GM12892 (cell line): ENCODE results near the gene SMAD6.
"Not testable (repeated sequence)": the region's sequence is repeated elsewhere in the genome, so short reads cannot be mapped to it uniquely, and the experiment has no call there.

ENCODE experiments used
- DNase-seq: peaks from one replicate; pipeline ENCODE4 v3.0.0; 2011; ENCODE audit not compliant: insufficient read length
- FAIRE-seq: peaks from 2 replicates; lab custom pipeline; 2011; peaks lifted over from hg19 to GRCh38; lab: Jason Lieb, UNC
- POLR2A ChIP-seq: IDR thresholded peaks from 2 replicates; pipeline ENCODE4 v1.6.1; 2011; ENCODE audit warnings: low read depth, low read length, control low read depth
- POLR2AphosphoS5 ChIP-seq: IDR thresholded peaks from 2 replicates; pipeline ENCODE4 v1.6.1; 2011; ENCODE audit warnings: low read depth, low read length, control low read depth
- TAF1 ChIP-seq: IDR thresholded peaks from 2 replicates; pipeline ENCODE4 v1.6.1; 2011; ENCODE audit warnings: low read depth, mild to moderate bottlenecking, control low read depth, low read length, borderline replicate concordance

SMAD6 gene

DNA sequence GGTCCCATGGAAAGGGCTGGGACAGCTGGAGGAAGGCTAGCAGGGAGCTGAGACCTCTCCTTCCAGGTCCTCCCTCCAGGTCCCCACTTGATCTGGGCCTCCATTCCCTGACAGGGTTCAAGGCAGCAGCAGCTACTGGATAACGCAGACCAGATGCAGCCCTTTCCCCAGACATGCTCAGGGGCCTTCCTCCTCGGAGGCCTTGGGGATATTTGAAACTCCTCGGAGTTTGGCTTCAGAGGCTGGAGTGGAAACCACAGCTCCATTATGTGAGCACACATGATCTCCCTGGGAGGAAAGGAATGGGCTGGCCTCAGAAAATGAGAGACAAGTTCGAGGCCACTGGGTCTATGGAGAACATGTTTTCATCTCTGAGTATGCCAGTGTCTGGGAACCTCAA is 119.3 kb downstream of the SMAD6 start:
- FAIRE-seq = no peak
- DNase-seq = no peak
- TF ChIP-seq POLR2AphosphoS5 (no peak), POLR2A (no peak), TAF1 (no peak)

DNA sequence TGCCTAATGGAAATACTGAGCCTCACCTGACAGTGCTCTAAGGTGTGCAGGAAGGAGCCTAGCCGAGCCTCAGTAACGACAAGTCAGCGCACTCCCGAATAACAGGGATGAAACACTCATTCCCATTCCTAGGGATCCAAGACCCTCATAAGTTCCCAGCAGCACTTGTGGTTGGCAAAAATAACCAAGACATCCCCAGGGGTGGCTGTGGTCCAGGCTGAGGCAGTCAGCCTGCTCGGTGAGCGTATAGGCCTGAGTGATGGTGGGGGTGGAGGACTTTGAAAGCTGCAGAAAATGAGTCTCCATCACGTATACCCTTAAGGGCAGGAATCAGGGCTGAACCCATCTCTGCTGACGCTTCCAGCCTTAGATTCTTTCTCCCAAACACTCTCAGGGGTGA is 120.1 kb downstream of the SMAD6 start:
- no peak for TF ChIP-seq POLR2A
- TF ChIP-seq POLR2AphosphoS5 = no peak
- TF ChIP-seq TAF1 = no peak
- no peak for DNase-seq
- FAIRE-seq = no peak

DNA sequence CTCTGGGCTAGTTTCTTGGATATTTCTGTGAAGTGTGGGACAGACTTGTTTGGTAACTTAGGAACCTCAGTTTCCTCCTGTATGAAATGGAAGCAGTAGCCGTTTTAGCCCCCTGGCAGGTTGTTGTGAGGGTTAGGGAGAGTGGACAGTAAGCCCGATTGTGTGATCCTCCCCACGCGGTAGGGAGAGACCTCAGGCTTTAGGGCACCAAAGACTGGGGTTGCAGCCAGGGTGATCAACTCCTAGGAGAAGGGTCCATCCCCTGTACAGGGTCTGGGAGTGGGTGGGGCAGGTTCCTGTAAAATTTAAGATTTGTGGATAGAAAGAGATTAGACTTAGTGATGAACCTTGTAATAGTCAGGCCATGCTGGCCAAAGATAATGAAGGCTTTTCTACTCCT is 120.5 kb downstream of the SMAD6 start:
- no peak for FAIRE-seq
- TF ChIP-seq POLR2AphosphoS5 (no peak), TAF1 (no peak), POLR2A (no peak)
- DNase-seq = no peak

DNA sequence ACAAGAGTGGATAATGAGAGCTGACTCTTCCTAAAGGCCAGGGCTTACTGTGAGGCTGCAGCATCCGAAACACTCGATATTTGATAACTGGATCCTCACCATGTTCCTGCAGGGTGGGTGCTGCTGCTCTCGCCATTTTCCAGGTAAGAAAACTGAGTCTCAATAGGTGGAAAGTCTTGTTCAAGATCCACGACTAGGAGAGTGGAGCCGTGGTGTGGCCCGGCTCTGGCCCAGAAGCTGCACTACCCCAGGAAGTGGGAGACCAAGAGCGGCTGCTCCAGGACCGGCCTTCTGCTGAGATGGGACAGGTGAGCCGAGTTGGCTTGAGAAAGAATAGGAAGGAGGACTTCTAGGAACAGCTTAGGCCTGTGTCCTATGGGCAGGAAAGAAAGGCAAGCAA is 121.6 kb downstream of the SMAD6 start:
- TF ChIP-seq POLR2A = no peak
- no peak for TF ChIP-seq TAF1
- TF ChIP-seq POLR2AphosphoS5 = no peak
- DNase-seq (no peak), FAIRE-seq (no peak)

DNA sequence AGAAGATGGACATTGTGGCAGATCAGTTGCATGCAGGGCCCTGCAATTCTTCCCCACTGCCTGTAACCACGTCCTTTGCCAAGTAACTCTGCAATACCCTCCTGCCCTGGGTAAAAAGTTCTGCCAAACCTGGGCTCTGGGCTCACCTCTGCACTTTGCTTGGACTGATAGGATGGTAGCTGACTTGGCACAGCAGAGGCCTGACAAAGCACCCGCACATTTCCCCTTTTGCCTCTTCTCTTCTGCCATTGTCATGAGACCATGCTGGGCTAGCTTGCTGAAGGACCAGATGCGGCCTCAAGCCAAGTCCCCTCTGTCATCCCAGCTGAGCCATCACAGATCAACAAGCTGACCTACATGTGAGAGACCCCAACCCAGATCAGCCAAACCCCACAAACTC is 122.4 kb downstream of the SMAD6 start:
- FAIRE-seq (no peak), DNase-seq (no peak)
- TF ChIP-seq TAF1 (no peak), POLR2AphosphoS5 (no peak), POLR2A (no peak)

DNA sequence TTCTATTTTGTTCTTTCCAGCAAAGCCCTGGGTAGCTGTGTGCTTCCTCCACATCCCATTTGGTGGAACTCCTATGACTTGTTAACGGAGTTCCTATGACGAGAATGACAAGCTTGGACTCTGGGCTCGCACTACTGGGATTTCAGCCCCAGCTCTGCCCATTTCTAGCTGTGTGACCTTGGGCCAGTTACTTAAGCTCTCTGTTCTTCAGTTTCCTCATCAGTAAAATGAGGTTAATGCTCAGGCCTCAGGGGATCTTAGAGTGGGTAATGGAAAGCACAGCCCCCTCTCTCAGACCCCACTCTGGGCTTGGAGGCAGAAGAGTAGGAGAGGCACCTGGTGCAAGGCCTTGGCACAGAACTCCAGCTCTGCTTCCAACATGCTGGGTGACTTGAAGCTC is 123.1 kb downstream of the SMAD6 start:
- no peak for DNase-seq

DNA sequence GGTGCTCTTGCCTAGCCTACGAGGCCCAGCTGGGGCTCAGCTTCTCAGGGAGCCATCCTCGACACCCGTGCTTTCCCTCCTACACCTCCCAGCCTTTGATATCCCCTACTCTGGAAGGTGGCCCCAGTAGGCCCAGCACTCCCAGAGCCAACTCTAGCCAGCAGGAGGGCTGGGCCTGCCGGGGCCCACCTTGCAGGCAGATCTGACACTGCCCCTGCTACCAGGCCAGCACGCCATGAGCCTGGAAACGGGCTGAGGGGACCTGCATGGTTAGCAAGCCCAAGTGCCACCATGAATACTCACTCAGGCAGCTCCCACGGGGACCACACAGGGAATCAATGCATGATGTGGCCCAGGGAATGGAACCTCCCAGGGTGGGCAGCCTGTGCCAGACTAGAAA is 123.7 kb downstream of the SMAD6 start:
- DNase-seq (no peak), FAIRE-seq (no peak)
- TF ChIP-seq POLR2AphosphoS5 (no peak), POLR2A (no peak), TAF1 (no peak)

More for the DNA sequence above, 123.1 kb downstream of the SMAD6 start:
- no peak for TF ChIP-seq POLR2A
- no peak for TF ChIP-seq TAF1
- no peak for TF ChIP-seq POLR2AphosphoS5
- FAIRE-seq = no peak

DNA sequence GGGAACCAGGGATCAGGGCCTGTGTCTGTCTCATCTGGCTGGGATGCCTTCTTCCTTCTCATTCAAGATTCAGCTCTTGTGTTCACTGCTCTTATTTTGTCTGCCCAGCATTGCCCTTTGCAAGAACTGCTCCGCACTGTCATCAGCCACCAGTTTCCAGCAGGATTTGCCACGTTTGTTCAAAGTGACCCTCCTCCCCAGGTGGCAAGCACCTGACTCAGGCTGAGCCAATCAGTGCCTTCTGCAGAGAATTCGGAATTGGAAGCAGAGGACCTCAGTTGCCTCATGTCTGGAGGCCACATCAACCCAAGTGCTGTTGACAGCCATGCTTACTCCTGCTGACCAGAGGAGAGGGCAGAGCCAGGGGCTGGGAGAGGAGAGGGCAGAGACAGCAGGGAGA is 124.5 kb downstream of the SMAD6 start:
- no peak for TF ChIP-seq POLR2A
- TF ChIP-seq TAF1 = no peak
- no peak for TF ChIP-seq POLR2AphosphoS5
- FAIRE-seq = no peak
- DNase-seq = no peak

DNA sequence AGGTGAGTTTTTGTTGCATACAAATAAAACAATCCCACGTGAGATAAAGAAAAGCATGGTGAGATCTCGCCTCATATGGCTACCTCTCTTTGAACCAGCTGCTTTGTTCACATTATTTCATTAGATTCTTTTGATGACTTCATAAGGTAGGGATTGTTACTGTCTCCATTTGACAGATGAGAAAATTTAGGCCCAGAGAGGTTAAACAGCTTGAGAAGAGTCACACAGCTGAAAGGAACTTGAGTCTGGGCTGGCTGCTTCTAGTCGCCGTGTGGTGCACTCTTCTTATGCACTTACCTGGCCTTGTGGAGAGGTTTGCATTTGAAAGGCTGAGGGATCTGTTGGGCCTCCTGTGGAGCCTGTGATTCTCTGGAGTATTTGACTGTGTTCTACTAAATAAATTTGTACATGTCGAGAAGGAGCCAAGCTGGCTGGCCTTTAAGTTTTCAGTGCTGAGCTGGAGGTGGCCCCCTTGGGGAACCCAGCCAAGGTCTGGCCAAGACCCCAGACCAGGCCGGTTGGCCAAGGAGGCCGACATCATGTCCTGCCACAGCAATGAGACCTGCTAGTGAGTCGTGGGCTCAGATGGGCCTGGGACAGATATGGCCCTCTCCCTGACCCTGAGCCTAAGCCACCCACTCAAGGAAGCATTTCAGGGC is 125.1 kb downstream of the SMAD6 start:
- no peak for DNase-seq
- no peak for FAIRE-seq
- TF ChIP-seq TAF1 = no peak
- TF ChIP-seq POLR2AphosphoS5 = no peak
- TF ChIP-seq POLR2A = no peak

DNA sequence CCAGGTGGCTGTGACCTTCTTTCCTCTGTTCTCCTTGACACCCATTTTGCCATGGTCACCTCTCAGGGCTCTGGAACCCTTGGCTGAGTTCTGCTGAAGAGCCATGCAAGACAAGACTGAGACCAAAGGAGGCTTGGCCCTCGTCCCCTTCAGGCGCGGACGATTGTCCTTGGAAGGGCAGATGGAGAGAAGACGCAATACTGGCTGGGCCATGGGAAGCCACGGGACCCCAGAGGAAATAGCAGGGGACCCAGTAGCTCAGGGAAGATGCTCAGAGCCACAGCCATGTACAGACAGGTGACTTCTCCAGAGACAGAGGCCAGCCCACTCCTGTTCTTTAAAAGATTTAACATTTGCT is 125.6 kb downstream of the SMAD6 start:
- no peak for DNase-seq
- FAIRE-seq = no peak
- no peak for TF ChIP-seq POLR2AphosphoS5
- no peak for TF ChIP-seq POLR2A
- TF ChIP-seq TAF1 = no peak

DNA sequence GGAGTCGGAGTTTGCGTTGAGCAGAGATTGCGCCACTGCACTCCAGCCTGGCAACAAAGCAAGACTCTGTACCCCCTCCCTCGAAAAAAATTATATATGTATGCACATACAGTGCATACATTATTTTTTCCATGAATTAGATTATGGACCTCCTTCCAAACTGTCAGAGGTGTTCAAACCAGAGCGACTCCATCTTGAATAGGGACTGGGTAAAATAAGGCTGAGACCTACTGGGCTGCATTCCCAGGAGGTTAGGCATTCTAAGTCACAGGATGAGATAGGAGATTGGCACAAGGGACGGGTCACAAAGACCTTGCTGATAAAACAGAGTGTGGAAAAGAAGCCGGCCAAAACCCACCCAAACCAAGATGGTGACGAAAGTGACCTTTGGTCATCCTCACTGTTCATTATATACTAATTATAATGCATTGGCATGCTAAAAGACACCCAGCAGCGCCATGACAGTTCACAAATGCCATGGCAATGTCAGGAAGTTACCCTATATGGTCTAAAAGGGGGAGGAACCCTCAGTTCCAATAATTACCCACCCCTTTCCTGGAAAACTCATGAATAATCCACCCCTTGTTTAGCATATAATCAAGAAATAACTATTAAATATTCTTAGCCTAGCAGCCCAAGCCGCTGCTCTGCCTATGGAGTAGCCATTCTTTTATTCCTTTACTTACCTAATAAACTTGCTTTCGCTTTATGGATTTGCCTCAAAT is 126.9 kb downstream of the SMAD6 start:
- not testable (repeated sequence) for DNase-seq, FAIRE-seq

DNA sequence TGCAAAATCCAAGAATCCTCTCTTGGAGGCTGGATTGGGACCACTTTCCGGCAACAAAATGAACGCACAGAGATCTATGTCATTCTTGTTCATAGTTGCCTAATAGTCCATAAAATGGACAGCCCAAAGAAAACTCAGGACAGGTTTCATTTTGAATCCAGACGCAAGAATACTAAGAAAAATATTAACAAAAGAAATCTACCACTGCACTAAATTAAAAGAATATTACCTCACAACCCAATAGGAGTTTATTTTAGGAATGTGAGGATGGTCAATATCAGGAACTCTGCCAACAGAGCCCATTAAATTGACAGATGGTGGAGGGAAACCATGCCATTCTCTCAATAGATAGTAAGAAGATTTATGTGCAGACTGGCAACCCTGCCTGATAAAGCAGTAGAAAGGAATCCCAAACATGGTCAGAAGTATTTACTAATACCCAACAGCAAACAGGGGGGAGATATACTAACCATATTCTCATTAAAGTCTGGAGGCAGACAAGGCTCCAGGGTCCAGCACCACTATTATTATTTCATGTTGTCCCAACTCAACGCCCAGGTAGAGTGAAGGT is 127.6 kb downstream of the SMAD6 start:
- FAIRE-seq (no peak), DNase-seq (no peak)
- TF ChIP-seq TAF1 = no peak

DNA sequence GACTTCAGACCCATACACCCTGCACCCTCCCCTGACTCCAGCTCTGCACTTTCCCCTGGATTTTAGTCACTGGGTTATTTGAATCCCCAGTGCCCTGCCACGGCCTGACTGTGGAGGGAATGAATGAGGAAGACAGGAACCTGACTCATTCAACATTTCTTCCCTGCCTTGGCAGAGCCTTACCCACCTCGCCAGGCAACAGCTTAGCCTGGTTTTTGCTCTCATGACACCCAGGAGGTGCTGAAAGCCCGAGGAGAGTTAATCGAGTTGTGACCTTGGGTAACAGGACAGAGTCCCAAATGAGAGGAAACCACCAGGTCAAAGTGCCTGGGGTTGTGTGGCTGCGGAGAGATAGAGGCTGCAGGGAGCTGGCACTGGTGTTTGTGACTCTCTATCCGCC is 128.3 kb downstream of the SMAD6 start:
- TF ChIP-seq POLR2AphosphoS5 (no peak), POLR2A (no peak), TAF1 (no peak)
- FAIRE-seq (no peak), DNase-seq (no peak)
